ENCODE results near the gene BIK.

The BIK gene

GRCh38 chr22:43109921-43110443 is 568 bp upstream of the BIK start:
- Histone ChIP-seq H3K9ac (ENCODE audit: low read length) (no peak overlapping the region), H3K4me3 (ENCODE audit: low read length) (peak overlapping the region; percentile 67), H3K27me3 (ENCODE audit: control insufficient read depth, insufficient read depth, low read length) (peaks cover 5% of the 10 kb centered on the region), H3K36me3 (ENCODE audit: control insufficient read depth, insufficient read depth, low read length) (no peaks in the 10 kb centered on the region), H3K4me1 (ENCODE audit: control insufficient read depth, insufficient read depth, low read length) (no peaks in the 10 kb centered on the region), H3K27ac (ENCODE audit: low read depth, low read length) (no peak overlapping the region)

DNA sequence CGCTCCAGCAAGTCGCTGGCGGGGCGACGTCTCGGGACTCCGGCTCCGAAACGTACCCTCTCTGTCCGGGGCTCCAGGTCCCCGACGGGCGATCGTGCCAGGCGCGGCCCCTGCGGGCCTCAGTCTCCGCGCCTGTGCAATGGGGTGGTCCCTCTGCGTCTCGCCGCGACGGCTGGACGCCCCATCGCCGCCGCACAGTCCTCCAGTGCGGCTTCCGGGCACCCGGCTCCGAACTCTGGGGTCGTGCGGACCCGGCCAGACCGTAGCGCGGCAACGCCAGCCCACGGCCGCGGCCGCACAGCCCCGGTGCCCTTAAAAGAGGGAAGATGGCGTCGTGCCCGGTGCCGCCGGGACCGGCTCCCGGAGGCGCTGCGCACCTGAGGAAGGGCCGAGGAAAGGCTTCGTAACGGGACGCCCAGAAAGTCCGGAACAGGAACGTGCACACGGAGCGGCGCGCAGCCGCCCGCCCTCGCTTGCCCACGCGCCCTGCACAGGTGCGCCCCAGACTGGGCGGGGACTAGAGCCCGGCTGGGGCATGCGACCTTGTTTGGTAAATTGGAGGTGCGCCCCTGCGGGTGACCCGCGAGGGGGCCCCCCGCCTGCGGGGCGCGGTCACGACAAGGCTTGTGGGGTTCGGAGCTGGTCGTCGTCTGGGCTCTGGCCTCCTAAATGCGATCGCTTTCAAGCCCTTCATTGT is 525 bp downstream of the BIK start:
- H3K4me3 ChIP-seq (ENCODE audit: low read length) = peak overlapping the region; percentile 76
- no peaks in the 10 kb centered on the region for H3K36me3 ChIP-seq (ENCODE audit: control insufficient read depth, insufficient read depth, low read length)
- peak overlapping the region; percentile 53 for H3K9ac ChIP-seq (ENCODE audit: low read length)
- peaks cover 5% of the 10 kb centered on the region for H3K27me3 ChIP-seq (ENCODE audit: control insufficient read depth, insufficient read depth, low read length)
- no peaks in the 10 kb centered on the region for H3K4me1 ChIP-seq (ENCODE audit: control insufficient read depth, insufficient read depth, low read length)
- no peak overlapping the region for H3K27ac ChIP-seq (ENCODE audit: low read depth, low read length)

DNA sequence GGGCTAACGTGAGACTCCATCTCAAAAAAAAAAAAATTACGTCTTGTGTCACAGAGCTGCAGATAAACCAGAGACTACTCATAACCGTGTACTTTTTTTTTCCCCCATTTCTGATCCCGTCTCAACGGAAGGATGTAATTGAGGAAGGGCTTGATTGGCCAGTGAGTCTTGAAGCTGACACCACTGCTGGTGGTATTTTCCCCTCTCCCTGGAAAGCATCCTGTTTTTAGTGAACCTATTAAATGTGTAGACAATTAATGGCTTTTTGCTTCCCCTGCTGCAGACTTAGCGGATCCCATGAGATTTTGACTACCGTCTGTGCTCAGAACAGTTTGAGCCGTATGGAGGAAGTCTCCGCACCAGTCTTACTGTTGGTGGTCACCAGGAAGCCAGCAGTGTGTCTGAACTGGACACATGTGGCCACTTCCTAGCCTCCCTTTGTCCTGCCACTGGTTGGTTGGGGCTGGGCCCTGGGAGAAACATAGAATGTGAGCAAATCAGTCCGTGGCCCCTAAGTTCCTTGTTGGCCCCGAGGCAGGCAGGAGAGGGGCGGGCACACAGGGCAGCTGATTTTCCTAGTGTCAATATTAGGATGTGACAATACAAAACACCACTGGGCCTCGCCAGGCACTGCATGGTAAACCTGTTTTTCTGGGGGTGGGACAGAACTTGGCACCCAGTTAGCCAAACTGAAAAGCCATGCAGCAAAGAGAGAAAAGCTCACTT is 3.1 kb downstream of the BIK start:
- Histone ChIP-seq H3K27me3 (ENCODE audit: control insufficient read depth, insufficient read depth, low read length) (peaks cover 5% of the 10 kb centered on the region), H3K27ac (ENCODE audit: low read depth, low read length) (no peak overlapping the region)

GRCh38 chr22:43114958-43115357 is 4.4 kb downstream of the BIK start:
- H3K27ac ChIP-seq (ENCODE audit: low read depth, low read length) = no peak overlapping the region
- no peaks in the 10 kb centered on the region for H3K4me1 ChIP-seq (ENCODE audit: control insufficient read depth, insufficient read depth, low read length)
- H3K9ac ChIP-seq (ENCODE audit: low read length) = no peak overlapping the region
- H3K36me3 ChIP-seq (ENCODE audit: control insufficient read depth, insufficient read depth, low read length) = no peaks in the 10 kb centered on the region
- peaks cover 5% of the 10 kb centered on the region for H3K27me3 ChIP-seq (ENCODE audit: control insufficient read depth, insufficient read depth, low read length)
- no peak overlapping the region for H3K4me3 ChIP-seq (ENCODE audit: low read length)

More for the DNA sequence above, 3.1 kb downstream of the BIK start:
- no peaks in the 10 kb centered on the region for H3K4me1 ChIP-seq (ENCODE audit: control insufficient read depth, insufficient read depth, low read length)
- H3K9ac ChIP-seq (ENCODE audit: low read length) = no peak overlapping the region
- no peak overlapping the region for H3K4me3 ChIP-seq (ENCODE audit: low read length)
- H3K36me3 ChIP-seq (ENCODE audit: control insufficient read depth, insufficient read depth, low read length) = no peaks in the 10 kb centered on the region

DNA sequence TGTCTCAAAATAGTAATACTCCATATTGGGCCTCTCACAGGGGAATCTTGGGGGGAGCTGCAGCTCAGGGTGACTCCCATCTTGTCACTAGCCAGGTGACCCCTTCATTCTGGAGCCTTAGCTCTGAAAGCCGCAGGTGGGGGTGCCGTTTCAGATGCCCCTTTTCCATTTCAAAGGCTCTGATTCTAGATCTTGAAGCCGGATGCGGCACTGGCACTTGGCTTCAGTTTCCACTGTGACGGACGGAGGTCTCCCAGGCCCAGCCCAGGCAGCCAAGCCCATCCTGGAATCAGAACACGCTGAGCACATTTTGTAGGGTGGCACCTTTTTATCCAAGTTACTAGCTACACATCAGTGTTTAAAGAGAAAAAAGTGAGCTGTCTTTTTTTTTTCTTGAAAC is 6.4 kb downstream of the BIK start:
- Histone ChIP-seq H3K4me3 (ENCODE audit: low read length) (no peak overlapping the region), H3K4me1 (ENCODE audit: control insufficient read depth, insufficient read depth, low read length) (no peaks in the 10 kb centered on the region), H3K9ac (ENCODE audit: low read length) (no peak overlapping the region), H3K27me3 (ENCODE audit: control insufficient read depth, insufficient read depth, low read length) (peaks cover 2% of the 10 kb centered on the region), H3K36me3 (ENCODE audit: control insufficient read depth, insufficient read depth, low read length) (no peaks in the 10 kb centered on the region), H3K27ac (ENCODE audit: low read depth, low read length) (no peak overlapping the region)

- Histone ChIP-seq H3K9ac (ENCODE audit: low read length) (no peak overlapping the region), H3K36me3 (ENCODE audit: control insufficient read depth, insufficient read depth, low read length) (no peaks in the 10 kb centered on the region), H3K27ac (ENCODE audit: low read depth, low read length) (no peak overlapping the region), H3K4me3 (ENCODE audit: low read length) (no peak overlapping the region), H3K27me3 (ENCODE audit: control insufficient read depth, insufficient read depth, low read length) (no peaks in the 10 kb centered on the region), H3K4me1 (ENCODE audit: control insufficient read depth, insufficient read depth, low read length) (no peaks in the 10 kb centered on the region)
Observed at GRCh38 chr22:43118024-43118849, 7.7 kb downstream of the BIK start.

- no peaks in the 10 kb centered on the region for H3K27me3 ChIP-seq (ENCODE audit: control insufficient read depth, insufficient read depth, low read length)
- H3K36me3 ChIP-seq (ENCODE audit: control insufficient read depth, insufficient read depth, low read length) = no peaks in the 10 kb centered on the region
- H3K9ac ChIP-seq (ENCODE audit: low read length) = no peak overlapping the region
- H3K27ac ChIP-seq (ENCODE audit: low read depth, low read length) = no peak overlapping the region
- H3K4me3 ChIP-seq (ENCODE audit: low read length) = no peak overlapping the region
- no peaks in the 10 kb centered on the region for H3K4me1 ChIP-seq (ENCODE audit: control insufficient read depth, insufficient read depth, low read length)
Observed at GRCh38 chr22:43118953-43119458, 8.5 kb downstream of the BIK start.

GRCh38 chr22:43126501-43127165 is 16.1 kb downstream of the BIK start:
- Histone ChIP-seq H3K4me1 (ENCODE audit: control insufficient read depth, insufficient read depth, low read length) (no peaks in the 10 kb centered on the region), H3K4me3 (ENCODE audit: low read length) (no peak overlapping the region), H3K27me3 (ENCODE audit: control insufficient read depth, insufficient read depth, low read length) (no peaks in the 10 kb centered on the region), H3K9ac (ENCODE audit: low read length) (no peak overlapping the region), H3K27ac (ENCODE audit: low read depth, low read length) (no peak overlapping the region), H3K36me3 (ENCODE audit: control insufficient read depth, insufficient read depth, low read length) (no peaks in the 10 kb centered on the region)

DNA sequence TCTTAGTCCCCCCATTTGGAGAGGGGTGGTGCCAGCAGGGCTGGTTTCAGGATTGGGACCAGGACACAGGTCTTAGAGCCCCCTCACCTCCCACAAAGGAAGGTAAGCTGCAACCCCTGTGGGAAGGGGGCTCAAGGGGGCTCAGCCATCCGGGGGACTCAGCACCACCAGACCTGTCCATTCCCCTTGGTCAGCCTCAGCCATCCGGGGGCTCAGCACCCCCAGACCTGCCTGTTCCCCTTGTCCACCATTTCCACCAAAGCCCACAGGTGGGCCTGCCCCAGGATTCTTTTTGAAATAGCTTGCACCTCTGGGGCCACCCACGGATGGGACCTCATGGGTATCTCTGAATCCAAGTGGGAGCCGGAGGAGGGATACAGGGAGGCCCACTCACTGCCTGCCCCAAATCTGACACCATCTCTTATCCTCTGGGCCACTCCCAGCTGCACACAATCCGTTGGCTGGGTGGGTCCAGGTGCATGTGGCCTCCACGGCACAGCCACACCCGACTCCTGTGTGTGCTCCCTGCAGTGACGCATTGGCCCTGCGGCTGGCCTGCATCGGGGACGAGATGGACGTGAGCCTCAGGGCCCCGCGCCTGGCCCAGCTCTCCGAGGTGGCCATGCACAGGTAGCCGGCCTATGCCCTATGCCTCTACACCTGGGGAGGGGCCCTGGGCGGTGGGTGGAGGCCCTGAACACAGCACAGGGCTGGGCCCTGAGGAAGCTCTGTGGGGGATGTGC is 16.8 kb downstream of the BIK start:
- Histone ChIP-seq H3K27ac (ENCODE audit: low read depth, low read length) (no peak overlapping the region), H3K36me3 (ENCODE audit: control insufficient read depth, insufficient read depth, low read length) (no peaks in the 10 kb centered on the region), H3K9ac (ENCODE audit: low read length) (no peak overlapping the region), H3K27me3 (ENCODE audit: control insufficient read depth, insufficient read depth, low read length) (no peaks in the 10 kb centered on the region), H3K4me1 (ENCODE audit: control insufficient read depth, insufficient read depth, low read length) (no peaks in the 10 kb centered on the region), H3K4me3 (ENCODE audit: low read length) (peak overlapping the region; percentile 32)

GRCh38 chr22:43128116-43128515 is 17.6 kb downstream of the BIK start:
- Histone ChIP-seq H3K27me3 (ENCODE audit: control insufficient read depth, insufficient read depth, low read length) (no peaks in the 10 kb centered on the region), H3K4me1 (ENCODE audit: control insufficient read depth, insufficient read depth, low read length) (no peaks in the 10 kb centered on the region), H3K9ac (ENCODE audit: low read length) (no peak overlapping the region), H3K27ac (ENCODE audit: low read depth, low read length) (no peak overlapping the region), H3K4me3 (ENCODE audit: low read length) (peak overlapping the region; percentile 32), H3K36me3 (ENCODE audit: control insufficient read depth, insufficient read depth, low read length) (peaks cover 6% of the 10 kb centered on the region)

DNA sequence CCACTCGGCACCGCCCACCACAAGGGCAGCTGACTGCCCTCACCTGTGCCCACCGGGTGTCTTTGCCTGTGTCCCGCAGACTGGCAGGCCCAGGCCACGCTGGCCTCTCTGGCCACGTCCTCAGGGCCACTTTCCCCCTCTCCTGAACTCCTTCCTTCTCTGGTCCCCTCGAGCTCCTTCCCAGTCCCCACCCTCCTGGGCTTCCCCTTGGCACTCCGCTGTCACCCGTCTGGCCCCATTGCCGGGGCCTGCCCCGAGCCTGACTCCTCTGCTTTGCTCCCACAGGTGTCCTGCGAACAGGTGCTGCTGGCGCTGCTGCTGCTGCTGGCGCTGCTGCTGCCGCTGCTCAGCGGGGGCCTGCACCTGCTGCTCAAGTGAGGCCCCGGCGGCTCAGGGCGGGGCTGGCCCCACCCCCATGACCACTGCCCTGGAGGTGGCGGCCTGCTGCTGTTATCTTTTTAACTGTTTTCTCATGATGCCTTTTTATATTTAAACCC is 18.4 kb downstream of the BIK start:
- H3K4me3 ChIP-seq (ENCODE audit: low read length) = no peak overlapping the region
- H3K27ac ChIP-seq (ENCODE audit: low read depth, low read length) = no peak overlapping the region

More for the DNA sequence above, 18.4 kb downstream of the BIK start:
- Histone ChIP-seq H3K9ac (ENCODE audit: low read length) (no peak overlapping the region), H3K4me1 (ENCODE audit: control insufficient read depth, insufficient read depth, low read length) (no peaks in the 10 kb centered on the region), H3K27me3 (ENCODE audit: control insufficient read depth, insufficient read depth, low read length) (no peaks in the 10 kb centered on the region), H3K36me3 (ENCODE audit: control insufficient read depth, insufficient read depth, low read length) (peaks cover 7% of the 10 kb centered on the region)
